NCI-H2171 treated with DMSO at 0.1 percent for 48 hours (cell line): Measurements from ENCODE around the gene PPP1R14C.

Experiments
- DNase-seq: peaks from one replicate; lab custom pipeline; 2025; lab: John Stamatoyannopoulos, UW

Gene PPP1R14C

GRCh38 chr6:150271501-150272263 is 128.8 kb downstream of the PPP1R14C start:
- DNase-seq = no peak

DNA sequence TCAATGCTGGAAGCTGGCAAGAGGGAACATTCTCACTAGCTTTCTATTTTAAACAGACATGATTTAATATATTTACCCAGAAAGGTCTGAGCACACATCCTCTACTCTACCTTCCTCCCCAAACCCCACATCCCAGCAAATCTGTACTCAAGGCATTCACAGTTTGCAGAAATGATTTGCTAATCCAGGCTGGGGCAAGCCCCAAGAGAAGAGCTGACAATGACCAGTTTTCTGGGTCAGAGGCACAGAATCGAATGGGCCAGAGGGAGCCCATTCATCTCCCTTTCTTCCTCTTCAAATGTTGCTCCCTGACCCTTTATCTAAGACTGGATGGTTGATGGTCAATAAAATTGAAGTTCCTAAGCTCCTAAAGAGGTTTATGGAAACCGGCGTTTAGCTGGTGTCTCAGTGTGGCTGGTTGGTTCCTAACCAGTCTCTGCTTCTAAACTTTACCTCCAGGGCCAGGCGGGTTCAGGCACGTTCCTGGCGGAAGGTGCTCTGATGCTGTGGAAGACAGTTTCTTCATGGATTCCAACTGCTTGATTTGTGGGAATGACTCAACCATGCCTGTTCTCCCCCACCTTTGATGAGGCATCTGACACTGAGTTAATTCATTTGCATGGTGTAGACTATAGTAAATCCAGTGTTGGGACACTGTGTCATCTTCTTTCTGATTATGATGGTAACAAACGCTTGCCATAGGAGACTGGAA is 129.6 kb downstream of the PPP1R14C start:
- no peak for DNase-seq

DNA sequence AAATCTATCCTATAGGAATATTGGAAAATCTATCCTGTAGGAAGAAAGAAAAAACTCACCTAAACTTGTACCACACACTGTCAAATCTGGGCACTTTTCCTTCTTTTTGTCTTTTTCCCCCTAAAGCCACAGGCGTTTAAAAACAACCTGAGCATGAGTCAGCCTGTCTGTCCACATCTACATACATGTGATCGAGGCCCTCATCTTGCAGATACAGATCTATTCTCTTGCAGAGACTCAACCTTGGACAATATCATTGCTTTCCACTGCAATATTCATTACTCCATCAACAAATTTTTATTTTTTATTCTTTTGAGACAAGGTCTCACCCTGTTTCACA is 130.1 kb downstream of the PPP1R14C start:
- no peak for DNase-seq

- DNase-seq = no peak
These were observed 130.8 kb downstream of the PPP1R14C start for GRCh38 chr6:150273457-150274309.

DNA sequence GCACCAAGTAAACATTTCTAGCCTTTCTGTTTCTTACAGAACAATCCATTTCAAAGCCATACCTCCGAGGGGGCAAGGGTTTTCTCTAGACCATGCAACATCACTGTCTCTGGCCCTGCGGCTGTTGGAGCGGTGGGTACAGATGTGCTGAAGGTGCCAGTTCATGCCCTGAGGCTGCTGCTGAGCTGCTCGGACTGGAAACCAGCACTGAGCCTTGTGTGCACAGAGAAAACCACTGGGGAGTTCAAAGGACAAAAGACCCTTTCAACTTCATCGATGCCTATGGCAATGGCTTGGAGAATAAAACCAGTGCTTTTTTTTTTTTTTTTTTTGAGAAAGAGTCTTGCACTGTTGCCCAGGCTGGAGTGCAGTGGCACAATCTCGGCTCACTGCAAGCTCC is 132.6 kb downstream of the PPP1R14C start:
- no peak for DNase-seq

DNA sequence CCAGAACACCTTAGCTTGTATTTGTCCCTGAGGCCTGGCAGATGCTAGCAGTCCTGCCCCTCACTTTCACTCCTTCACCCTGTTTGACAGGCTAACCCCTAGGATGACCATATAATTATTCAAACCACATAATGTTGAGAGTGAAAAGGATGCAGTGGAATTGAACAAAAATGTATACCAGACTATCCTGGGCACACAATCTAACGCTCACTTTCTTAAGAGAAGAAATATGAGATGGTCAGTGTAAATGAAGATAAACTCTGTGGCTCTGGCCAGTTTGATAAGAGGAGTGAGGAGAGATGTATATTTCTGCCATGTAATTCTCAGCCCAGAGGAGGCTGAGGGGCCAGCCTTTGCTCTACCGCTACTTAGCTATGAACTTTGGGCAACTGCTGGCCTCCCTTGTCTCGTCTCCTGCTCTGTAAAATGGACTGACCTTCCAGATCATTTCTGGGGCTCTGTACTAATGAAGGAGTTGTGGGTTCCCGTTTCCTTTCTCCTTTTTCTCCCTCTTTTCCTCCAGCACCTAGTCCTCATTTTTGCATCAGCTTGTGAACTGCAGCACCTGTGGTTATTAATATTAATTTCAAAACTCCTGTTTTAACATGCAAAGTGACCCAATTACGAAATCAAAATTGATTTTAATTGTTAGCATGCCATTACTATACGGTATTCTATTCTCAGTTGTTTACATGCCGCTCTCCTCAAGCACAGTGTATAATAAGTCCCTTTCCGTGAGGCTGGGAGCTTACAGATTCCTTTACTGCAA is 133.5 kb downstream of the PPP1R14C start:
- DNase-seq = no peak

GRCh38 chr6:150276937-150277742 is 134.3 kb downstream of the PPP1R14C start:
- no peak for DNase-seq

DNA sequence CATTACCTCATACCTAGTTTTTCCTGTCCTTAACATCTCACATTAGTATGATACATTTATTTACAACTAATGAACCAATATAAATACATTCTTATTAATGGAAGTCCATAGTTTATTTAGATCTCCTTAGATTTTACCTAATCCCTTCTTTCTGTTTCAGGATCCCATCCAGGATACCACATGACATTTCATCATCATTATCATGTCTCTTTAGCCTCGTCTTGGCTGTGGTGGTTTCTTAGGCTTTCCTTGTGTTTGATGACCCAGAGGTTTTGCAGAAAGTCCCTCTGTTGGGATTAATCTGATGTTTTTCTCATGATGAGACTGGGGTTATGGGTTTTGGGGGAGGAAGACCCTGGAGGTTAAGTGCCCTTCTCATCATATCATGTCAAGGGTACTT is 136.7 kb downstream of the PPP1R14C start:
- no peak for DNase-seq

DNA sequence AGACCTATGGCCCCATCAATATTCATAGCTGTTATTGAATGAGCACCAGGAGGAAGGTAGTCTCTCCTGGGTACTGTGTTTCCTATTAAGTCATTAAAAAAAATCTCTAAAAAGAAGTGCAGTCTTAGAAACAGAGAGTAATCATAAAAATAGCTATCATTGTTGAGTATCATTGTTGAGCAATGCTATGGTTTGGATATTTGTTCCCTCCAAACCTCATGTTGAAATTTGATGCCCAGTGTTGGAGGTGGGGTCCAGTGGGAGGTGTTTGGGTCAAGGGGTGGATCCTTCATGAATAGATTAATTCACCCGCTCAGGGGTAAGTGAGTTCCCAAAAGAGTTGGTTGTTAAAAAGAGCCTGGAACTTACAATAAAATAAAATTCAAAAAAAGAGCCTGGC is 137.9 kb downstream of the PPP1R14C start:
- DNase-seq = no peak

DNA sequence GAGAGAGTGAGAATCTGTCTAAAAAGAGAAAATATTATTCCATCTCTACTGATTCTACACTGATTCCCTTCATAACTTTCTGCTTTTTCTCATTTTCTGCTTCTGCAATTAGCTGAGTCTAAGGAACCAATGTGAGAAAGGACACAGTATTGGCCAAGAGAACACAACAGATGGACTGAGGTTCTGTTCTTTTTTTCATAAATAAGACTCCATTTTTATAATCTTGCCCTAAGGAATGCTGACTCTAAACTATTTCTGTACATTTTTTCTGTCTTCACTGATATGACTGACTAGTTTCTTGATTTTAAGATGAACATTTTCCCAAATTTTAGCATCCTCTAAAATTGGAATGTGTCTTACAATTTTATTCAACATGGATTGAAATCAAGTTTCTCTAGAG is 138.9 kb downstream of the PPP1R14C start:
- DNase-seq = no peak

- no peak for DNase-seq
These were observed 140.0 kb downstream of the PPP1R14C start for GRCh38 chr6:150282806-150283205.

- DNase-seq = no peak
These were observed 143.6 kb downstream of the PPP1R14C start for GRCh38 chr6:150286460-150286859.

DNA sequence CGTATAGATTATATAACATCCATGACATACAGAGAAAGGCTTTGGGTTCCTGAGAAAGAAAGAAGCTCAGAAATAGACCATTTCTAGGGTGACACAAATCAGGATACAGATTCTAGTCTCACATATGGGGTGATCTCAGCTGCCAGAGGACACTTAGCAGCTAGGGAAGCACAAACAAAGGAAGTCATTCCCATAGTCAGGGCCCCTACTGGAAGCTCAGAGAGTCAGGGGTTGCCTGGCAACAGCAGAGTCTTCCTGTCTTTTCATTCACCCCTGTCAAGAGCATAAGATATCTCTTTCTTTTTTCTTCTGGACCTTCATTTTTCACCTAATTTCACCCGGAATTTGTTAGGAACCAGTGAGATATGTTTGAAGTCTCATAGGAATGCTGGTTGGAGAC is 144.1 kb downstream of the PPP1R14C start:
- no peak for DNase-seq

GRCh38 chr6:150288456-150288855 is 145.6 kb downstream of the PPP1R14C start:
- no peak for DNase-seq

DNA sequence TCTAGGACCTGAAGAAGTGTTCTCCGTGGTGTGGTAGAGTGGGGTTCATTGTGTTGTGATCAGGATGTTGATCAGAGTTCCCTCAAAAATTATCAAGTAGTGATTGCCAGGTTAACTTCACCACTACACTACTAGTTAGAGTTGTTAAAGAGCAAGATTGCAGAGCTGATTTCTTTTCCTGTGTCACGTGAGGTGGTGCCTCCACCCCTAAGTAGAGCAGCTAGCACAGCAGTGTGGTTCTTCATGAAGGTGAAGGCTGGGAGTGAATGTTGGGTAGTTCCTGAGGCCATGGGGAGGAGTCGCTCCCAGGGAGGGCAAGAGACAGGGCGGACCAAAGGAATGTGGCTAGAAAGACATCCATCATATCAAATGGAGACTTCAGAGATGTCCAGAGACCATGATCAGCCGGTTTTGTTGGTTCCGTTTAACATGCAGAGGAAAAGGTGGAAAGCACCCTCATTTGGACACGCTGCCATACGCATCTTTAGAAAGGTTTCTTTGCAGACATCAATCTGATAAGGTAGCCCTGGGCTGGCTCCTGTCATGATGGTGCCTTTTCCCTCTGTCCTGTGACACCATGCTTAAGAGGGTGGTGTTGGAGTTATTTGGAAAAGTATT is 146.7 kb downstream of the PPP1R14C start:
- no peak for DNase-seq

GRCh38 chr6:150290429-150290828 is 147.6 kb downstream of the PPP1R14C start:
- no peak for DNase-seq

GRCh38 chr6:150291968-150292710 is 149.3 kb downstream of the PPP1R14C start:
- no peak for DNase-seq

DNA sequence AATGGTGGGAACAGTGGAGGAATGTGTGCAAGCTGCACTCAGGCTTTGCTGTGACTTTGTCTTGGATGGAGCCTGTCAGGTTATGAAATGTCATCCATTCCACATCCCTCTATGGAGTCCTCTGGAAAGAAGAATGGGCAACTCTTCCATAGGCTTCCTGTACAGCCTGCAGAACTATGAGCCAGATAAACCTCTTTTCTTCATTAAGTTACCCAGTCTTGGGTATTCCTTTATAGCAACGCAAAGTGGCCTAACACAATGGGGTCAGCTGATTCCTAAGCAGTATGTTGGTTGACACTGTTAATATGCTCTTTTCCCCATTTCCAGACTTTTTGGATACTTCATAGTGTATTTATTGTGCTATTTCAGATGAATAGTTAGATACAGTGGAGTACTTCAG is 150.2 kb downstream of the PPP1R14C start:
- no peak for DNase-seq

GRCh38 chr6:150293423-150294173 is 150.8 kb downstream of the PPP1R14C start:
- DNase-seq = no peak
